ENCODE data around the gene KCNA3.
"Not testable (repeated sequence)": the region's sequence is repeated elsewhere in the genome, so short reads cannot be mapped to it uniquely, and the experiment has no call there.

The KCNA3 gene

GRCh38 chr1:110672001-110672752 lies 2.6 kb downstream of the KCNA3 start:
- peak overlapping the region; percentile 57 to 82 (median 76) for H3K4me3 Mint-ChIP-seq
- H3K27ac Mint-ChIP-seq: no peak overlapping the region
- peaks cover 70% of the 10 kb centered on the region for H3K27me3 Mint-ChIP-seq (ENCODE audit: low read depth)
- TF ChIP-seq, protein P1, sequence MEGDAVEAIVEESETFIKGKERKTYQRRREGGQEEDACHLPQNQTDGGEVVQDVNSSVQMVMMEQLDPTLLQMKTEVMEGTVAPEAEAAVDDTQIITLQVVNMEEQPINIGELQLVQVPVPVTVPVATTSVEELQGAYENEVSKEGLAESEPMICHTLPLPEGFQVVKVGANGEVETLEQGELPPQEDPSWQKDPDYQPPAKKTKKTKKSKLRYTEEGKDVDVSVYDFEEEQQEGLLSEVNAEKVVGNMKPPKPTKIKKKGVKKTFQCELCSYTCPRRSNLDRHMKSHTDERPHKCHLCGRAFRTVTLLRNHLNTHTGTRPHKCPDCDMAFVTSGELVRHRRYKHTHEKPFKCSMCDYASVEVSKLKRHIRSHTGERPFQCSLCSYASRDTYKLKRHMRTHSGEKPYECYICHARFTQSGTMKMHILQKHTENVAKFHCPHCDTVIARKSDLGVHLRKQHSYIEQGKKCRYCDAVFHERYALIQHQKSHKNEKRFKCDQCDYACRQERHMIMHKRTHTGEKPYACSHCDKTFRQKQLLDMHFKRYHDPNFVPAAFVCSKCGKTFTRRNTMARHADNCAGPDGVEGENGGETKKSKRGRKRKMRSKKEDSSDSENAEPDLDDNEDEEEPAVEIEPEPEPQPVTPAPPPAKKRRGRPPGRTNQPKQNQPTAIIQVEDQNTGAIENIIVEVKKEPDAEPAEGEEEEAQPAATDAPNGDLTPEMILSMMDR (IDR thresholded peaks at IDR 0.05; ENCODE audit: unreplicated experiment in 3 of 3): no peak
- H3K9me3 Mint-ChIP-seq: peaks cover 15% of the 10 kb centered on the region
- H3K36me3 Mint-ChIP-seq (ENCODE audit: low read depth): peaks cover 3% of the 10 kb centered on the region
- no peaks in the 10 kb centered on the region for H3K4me1 Mint-ChIP-seq

- Mint-ChIP-seq H3K27ac (no peak overlapping the region), H3K36me3 (ENCODE audit: low read depth) (peaks cover 3% of the 10 kb centered on the region), H3K27me3 (ENCODE audit: low read depth) (peaks cover 62% of the 10 kb centered on the region)
Measured at GRCh38 chr1:110671361-110671760, 3.4 kb downstream of the KCNA3 start.

GRCh38 chr1:110668549-110668948 lies 6.2 kb downstream of the KCNA3 start:
- H3K36me3 Mint-ChIP-seq (ENCODE audit: low read depth): peaks cover 2% of the 10 kb centered on the region
- H3K4me1 Mint-ChIP-seq: no peaks in the 10 kb centered on the region
- H3K27me3 Mint-ChIP-seq (ENCODE audit: low read depth): peaks cover 42% of the 10 kb centered on the region
- no peak overlapping the region for H3K27ac Mint-ChIP-seq
- H3K9me3 Mint-ChIP-seq: peaks cover 13% of the 10 kb centered on the region
- TF ChIP-seq, protein P1 (IDR thresholded peaks at IDR 0.05; ENCODE audit: unreplicated experiment in 3 of 3): no peak
- H3K4me3 Mint-ChIP-seq: no peak overlapping the region

More at GRCh38 chr1:110671361-110671760, 3.4 kb downstream of the KCNA3 start:
- peaks cover 15% of the 10 kb centered on the region for H3K9me3 Mint-ChIP-seq
- H3K4me1 Mint-ChIP-seq: no peaks in the 10 kb centered on the region
- no peak overlapping the region for H3K4me3 Mint-ChIP-seq
- TF ChIP-seq, protein P1 (IDR thresholded peaks at IDR 0.05; ENCODE audit: unreplicated experiment in 3 of 3): no peak

GRCh38 chr1:110667776-110668175 lies 7.0 kb downstream of the KCNA3 start:
- H3K36me3 Mint-ChIP-seq (ENCODE audit: low read depth): no peaks in the 10 kb centered on the region
- peaks cover 34% of the 10 kb centered on the region for H3K27me3 Mint-ChIP-seq (ENCODE audit: low read depth)
- peaks cover 5% of the 10 kb centered on the region for H3K9me3 Mint-ChIP-seq
- no peak overlapping the region for H3K27ac Mint-ChIP-seq
- H3K4me1 Mint-ChIP-seq: no peaks in the 10 kb centered on the region
- TF ChIP-seq, protein P1 (IDR thresholded peaks at IDR 0.05; ENCODE audit: unreplicated experiment in 3 of 3): no peak
- H3K4me3 Mint-ChIP-seq: no peak overlapping the region

- Mint-ChIP-seq H3K27ac (no peak overlapping the region), H3K4me3 (no peak overlapping the region), H3K27me3 (ENCODE audit: low read depth) (no peaks in the 10 kb centered on the region), H3K36me3 (ENCODE audit: low read depth) (no peaks in the 10 kb centered on the region), H3K4me1 (no peaks in the 10 kb centered on the region), H3K9me3 (no peaks in the 10 kb centered on the region)
- TF ChIP-seq, protein P1 (IDR thresholded peaks at IDR 0.05; ENCODE audit: unreplicated experiment in 3 of 3): no peak
Measured at GRCh38 chr1:110663241-110663640, 11.5 kb downstream of the KCNA3 start.

- not testable (repeated sequence) for H3K36me3 Mint-ChIP-seq (ENCODE audit: low read depth); H3K9me3 Mint-ChIP-seq; H3K4me3 Mint-ChIP-seq; H3K4me1 Mint-ChIP-seq; H3K27ac Mint-ChIP-seq
- H3K27me3 Mint-ChIP-seq (ENCODE audit: low read depth): peaks cover 20% of the 10 kb centered on the region
Measured at GRCh38 chr1:110659559-110659958, 15.2 kb downstream of the KCNA3 start.
